H1 (cell line): ENCODE results near the gene TNP1. TPM values are rescaled to one million over a fixed set of nuclear protein-coding genes. Genes with fewer than 3 reads are reported as not detected.

Experiments
- CTCF ChIA-PET: fragments of 300-600 bp; sonication (Branson Sonifier 250); formaldehyde crosslinking; loops from one replicate; lab custom pipeline; 2021; ENCODE audit not compliant: partially characterized antibody; lab: Charles Lee
- POLR2A ChIA-PET: fragments of 300-600 bp; sonication (Branson Sonifier 250); formaldehyde crosslinking; loops from one replicate; lab custom pipeline; 2021; ENCODE audit warnings: inconsistent platforms; ENCODE audit not compliant: partially characterized antibody; lab: Charles Lee
- DNase-seq, 2 experiments: peaks; one replicate each; pipeline versions ENCODE4 v3.0.0 to v3.0.0-alpha.2; 2010 to 2022; ENCODE audit warnings: low spot score in 2 of 2, low read depth in 1 of 2, mixed read lengths in 1 of 2
- FAIRE-seq: peaks from 2 replicates; lab custom pipeline; 2011; peaks lifted over from hg19 to GRCh38; lab: Jason Lieb, UNC
- H2AFZ ChIP-seq: 2 replicates; pipeline ENCODE4 v1.8.1; 2012; ENCODE audit warnings: low read length, inconsistent platforms
- H2AK5ac ChIP-seq: 2 replicates; pipeline ENCODE4 v1.6.1; 2013; ENCODE audit warnings: low read depth, low read length
- H2BK120ac ChIP-seq: replicated peaks from 2 replicates; pipeline ENCODE3; 2013; ENCODE audit warnings: low read depth, low read length, inconsistent platforms
- H2BK12ac ChIP-seq: 2 replicates; pipeline ENCODE4 v1.6.1; 2013; ENCODE audit warnings: low read depth, low read length
- H2BK15ac ChIP-seq: 2 replicates; pipeline ENCODE4 v1.6.1; 2013; ENCODE audit warnings: low read length
- H2BK20ac ChIP-seq: 2 replicates; pipeline ENCODE4 v1.6.1; 2013; ENCODE audit warnings: low read length
- H2BK5ac ChIP-seq: 2 replicates; pipeline ENCODE4 v1.6.1; 2013; ENCODE audit warnings: low read depth, low read length
- H3K14ac ChIP-seq: 2 replicates; pipeline ENCODE4 v1.6.1; 2013; ENCODE audit warnings: inconsistent platforms; ENCODE audit not compliant: insufficient read length
- H3K18ac ChIP-seq: 2 replicates; pipeline ENCODE4 v1.6.1; 2013; ENCODE audit warnings: low read length; ENCODE audit errors: extremely low read depth
- H3K23ac ChIP-seq: 2 replicates; pipeline ENCODE4 v1.6.1; 2013; ENCODE audit warnings: inconsistent platforms; ENCODE audit not compliant: insufficient read length
- H3K23me2 ChIP-seq: 2 replicates; pipeline ENCODE4 v1.6.1; 2013; ENCODE audit warnings: low read depth, low read length
- H3K27ac ChIP-seq: 2 replicates; pipeline ENCODE4 v1.6.1; 2011; ENCODE audit warnings: low read depth, low read length, inconsistent platforms
- H3K27me3 ChIP-seq, 4 experiments: replicated peaks in 1 of 4; 1 replicate in 1 of 4; 2 replicates in 3 of 4; pipeline versions ENCODE4 v1.6.1 to v1.8.1; 2011 to 2013; ENCODE audit warnings: low read length in 3 of 4, mild to moderate bottlenecking in 3 of 4, inconsistent platforms in 2 of 4, mixed read lengths in 2 of 4, moderate library complexity in 1 of 4; ENCODE audit not compliant: control insufficient read depth in 3 of 4, insufficient read depth in 3 of 4; ENCODE audit errors: extremely low read depth in 1 of 4
- H3K36me3 ChIP-seq, 4 experiments: 2 replicates each; pipeline versions ENCODE4 v1.6.1 to v1.8.1; 2011 to 2013; ENCODE audit warnings: mild to moderate bottlenecking in 4 of 4, low read length in 3 of 4, moderate library complexity in 2 of 4, control low read depth in 1 of 4, inconsistent platforms in 1 of 4; ENCODE audit not compliant: insufficient read depth in 4 of 4, control insufficient read depth in 2 of 4
- H3K4ac ChIP-seq: replicated peaks from 2 replicates; pipeline ENCODE3; 2013; ENCODE audit warnings: low read length, low read depth, mixed read lengths, inconsistent platforms; ENCODE audit not compliant: insufficient read length
- H3K4me1 ChIP-seq, 4 experiments: replicated peaks in 1 of 4; 1 replicate in 1 of 4; 2 replicates in 3 of 4; pipeline versions ENCODE4 v1.6.1 to v1.8.1; 2011 to 2013; ENCODE audit warnings: low read length in 3 of 4, inconsistent platforms in 2 of 4, mixed read lengths in 1 of 4; ENCODE audit not compliant: insufficient read depth in 4 of 4, control insufficient read depth in 3 of 4
- H3K4me2 ChIP-seq, 2 experiments: 2 replicates each; pipeline versions ENCODE4 v1.6.1 to v1.8.1; 2011 to 2013; ENCODE audit warnings: low read depth in 2 of 2, low read length in 2 of 2, control low read depth in 1 of 2, inconsistent platforms in 1 of 2, mild to moderate bottlenecking in 1 of 2; ENCODE audit not compliant: insufficient read depth in 1 of 2
- H3K4me3 ChIP-seq, 4 experiments: fragments of 200-600, 300-600 bp in 1 of 4; sonication (generic), shearing (Covaris generic), sonication (Bioruptor Twin) in 1 of 4; 2 replicates each; pipeline versions ENCODE4 v1.5.1 to v1.8.1; 2011 to 2016; ENCODE audit warnings: low read length in 4 of 4, low read depth in 3 of 4, control low read depth in 2 of 4, inconsistent platforms in 2 of 4, mild to moderate bottlenecking in 2 of 4, mixed read lengths in 1 of 4, moderate library complexity in 1 of 4; ENCODE audit not compliant: insufficient read depth in 2 of 4; ENCODE audit errors: extremely low read depth in 1 of 4
- H3K56ac ChIP-seq: replicated peaks from 2 replicates; pipeline ENCODE3; 2013; ENCODE audit warnings: low read depth, mild to moderate bottlenecking, mixed read lengths, low read length, inconsistent platforms; ENCODE audit not compliant: insufficient read length
- H3K79me1 ChIP-seq: 2 replicates; pipeline ENCODE4 v1.6.1; 2013; ENCODE audit warnings: low read depth, low read length, control low read depth
- H3K79me2 ChIP-seq, 2 experiments: 2 replicates each; pipeline versions ENCODE4 v1.6.1 to v1.8.1; 2012 to 2013; ENCODE audit warnings: low read length in 2 of 2, mild to moderate bottlenecking in 2 of 2, inconsistent platforms in 1 of 2; ENCODE audit not compliant: insufficient read depth in 2 of 2, control insufficient read depth in 1 of 2
- H3K9ac ChIP-seq, 4 experiments: replicated peaks in 1 of 4; 1 replicate in 1 of 4; 2 replicates in 3 of 4; pipeline versions ENCODE4 v1.6.1 to v1.8.1; 2011 to 2013; ENCODE audit warnings: low read depth in 3 of 4, low read length in 3 of 4, control low read depth in 2 of 4, mild to moderate bottlenecking in 2 of 4, moderate library complexity in 2 of 4, inconsistent platforms in 1 of 4; ENCODE audit errors: extremely low read depth in 1 of 4
- H3K9me3 ChIP-seq, 2 experiments: 2 replicates each; pipeline versions ENCODE4 v1.6.1 to v1.8.1; 2012 to 2013; ENCODE audit warnings: mild to moderate bottlenecking in 2 of 2, moderate library complexity in 2 of 2, control low read depth in 1 of 2, inconsistent platforms in 1 of 2, low read depth in 1 of 2, low read length in 1 of 2, mixed read lengths in 1 of 2; ENCODE audit not compliant: insufficient read depth in 2 of 2
- H4K20me1 ChIP-seq, 2 experiments: replicated peaks in 1 of 2; 2 replicates each; pipeline versions ENCODE3 to v1.8.1; 2011 to 2013; ENCODE audit warnings: inconsistent platforms in 2 of 2, low read length in 2 of 2, mild to moderate bottlenecking in 1 of 2; ENCODE audit not compliant: insufficient read depth in 2 of 2, control insufficient read depth in 1 of 2
- H4K5ac ChIP-seq: 2 replicates; pipeline ENCODE4 v1.6.1; 2013; ENCODE audit warnings: low read length, low read depth, mixed read lengths, inconsistent platforms; ENCODE audit not compliant: insufficient read length
- H4K8ac ChIP-seq: 2 replicates; pipeline ENCODE4 v1.8.0; 2013; ENCODE audit warnings: mild to moderate bottlenecking, moderate library complexity, low read length, inconsistent platforms; ENCODE audit not compliant: insufficient read depth; ENCODE audit errors: extremely low read depth
- H4K91ac ChIP-seq: replicated peaks from 2 replicates; pipeline ENCODE3; 2013; ENCODE audit warnings: low read length, mixed read lengths, inconsistent platforms; ENCODE audit not compliant: insufficient read length
- ASH2L ChIP-seq: fragments of 200-600, 300-600 bp; sonication (generic); IDR thresholded peaks from one replicate; pipeline ENCODE4 v1.7.1; 2017; ENCODE audit warnings: low read length
- CBX5 ChIP-seq: fragments of 300-800, 300-1000 bp; sonication (generic); IDR thresholded peaks from 2 replicates; pipeline ENCODE4 v1.7.1; 2016; ENCODE audit warnings: antibody characterized with exemption, low read length, low read depth
- CBX8 ChIP-seq: fragments of 300-800, 300-1000 bp; sonication (generic); IDR thresholded peaks from 2 replicates; pipeline ENCODE4 v1.7.1; 2016; ENCODE audit warnings: low read depth, low read length, borderline replicate concordance
- CEBPB ChIP-seq: IDR thresholded peaks from 2 replicates; pipeline ENCODE4 v1.6.1; 2012; ENCODE audit warnings: low read depth, low read length
- CTBP2 ChIP-seq: IDR thresholded peaks from 2 replicates; pipeline ENCODE4 v1.7.0; 2011; ENCODE audit warnings: borderline replicate concordance, mild to moderate bottlenecking, moderate library complexity, mixed read lengths, low read length; ENCODE audit not compliant: insufficient read depth, insufficient read length
- GABPA ChIP-seq: IDR thresholded peaks from 2 replicates; pipeline ENCODE4 v1.6.1; 2011; ENCODE audit warnings: mild to moderate bottlenecking, low read length, moderate library complexity, borderline replicate concordance; ENCODE audit not compliant: insufficient read depth
- HDAC2 ChIP-seq, 2 experiments: fragments of 300-600 bp in 1 of 2; sonication (generic) in 1 of 2; IDR thresholded peaks; 2 replicates each; pipeline ENCODE4 v1.6.1; 2011 to 2012; ENCODE audit warnings: low read depth in 2 of 2, low read length in 2 of 2, mild to moderate bottlenecking in 2 of 2, moderate library complexity in 2 of 2, borderline replicate concordance in 1 of 2, inconsistent platforms in 1 of 2
- JUN ChIP-seq: IDR thresholded peaks from 2 replicates; pipeline ENCODE4 v1.6.1; 2011; ENCODE audit warnings: low read depth, mild to moderate bottlenecking, improper control_type of control experiment, low read length
- JUND ChIP-seq: IDR thresholded peaks from 2 replicates; pipeline ENCODE4 v1.6.1; 2011; ENCODE audit warnings: mild to moderate bottlenecking, improper control_type of control experiment, low read length
- POLR2AphosphoS5 ChIP-seq: IDR thresholded peaks from 2 replicates; pipeline ENCODE4 v1.6.1; 2011; ENCODE audit warnings: low read depth, low read length
- RXRA ChIP-seq: IDR thresholded peaks from 2 replicates; pipeline ENCODE4 v1.6.1; 2011; ENCODE audit warnings: low read depth, mild to moderate bottlenecking, low read length, moderate library complexity; ENCODE audit not compliant: insufficient read depth
- TAF7 ChIP-seq: optimal IDR thresholded peaks from 2 replicates; pipeline ENCODE3; 2011; ENCODE audit warnings: low read depth, mild to moderate bottlenecking, inconsistent platforms, low read length, moderate library complexity, borderline replicate concordance
- USF2 ChIP-seq: IDR thresholded peaks from 2 replicates; pipeline ENCODE4 v1.6.1; 2011; ENCODE audit warnings: low read length, improper control_type of control experiment
- WGBS, 2 experiments: shearing (Covaris generic) in 1 of 2; methylation state at CpG; one replicate each; pipeline versions ENCODE4 v1.1.6 to v1.1.7; 2013 to 2015; ENCODE audit warnings: low lambda C conversion rate in 2 of 2, mixed read lengths in 2 of 2, inconsistent platforms in 1 of 2, low coverage in 1 of 2, missing lambda C conversion rate in 1 of 2; ENCODE audit not compliant: insufficient replicate concordance in 2 of 2, insufficient coverage in 1 of 2, insufficient read length in 1 of 2; ENCODE audit errors: extremely low coverage in 1 of 2, missing lambda C conversion rate in 1 of 2; 5-methylcytosine and 5-hydroxymethylcytosine counted together
- polyA plus RNA-seq, 7 experiments: library from polyadenylated mRNA; depleted of rRNA in 3 of 7; stranded (reverse) in 5 of 7; unstranded in 2 of 7; fragments of >200 nt in 5 of 7; fragments of 200-250 nt in 2 of 7; gene quantifications; 1 replicate in 5 of 7; 2 replicates in 1 of 7; 4 replicates in 1 of 7; pipeline versions ENCODE4 v1.2.1 to v1.2.3, GENCODE V29; 2011 to 2013; ENCODE audit warnings: missing spikeins in 2 of 7, mixed read lengths in 2 of 7
- total RNA-seq: library from RNA; stranded (reverse); fragmentation: NEBNext Ultra II Directional; extraction: Animal tissue kit (Norgen Biotek cat#: 25700); gene quantifications from 2 replicates; pipeline ENCODE4 v1.2.1, GENCODE V29; 2021

Gene TNP1
- total and polyA plus RNA-seq, 2 of the 8 experiments (the other 6 are each of a cell fraction or from before 2014, with no cell fraction given): not detected

DNA sequence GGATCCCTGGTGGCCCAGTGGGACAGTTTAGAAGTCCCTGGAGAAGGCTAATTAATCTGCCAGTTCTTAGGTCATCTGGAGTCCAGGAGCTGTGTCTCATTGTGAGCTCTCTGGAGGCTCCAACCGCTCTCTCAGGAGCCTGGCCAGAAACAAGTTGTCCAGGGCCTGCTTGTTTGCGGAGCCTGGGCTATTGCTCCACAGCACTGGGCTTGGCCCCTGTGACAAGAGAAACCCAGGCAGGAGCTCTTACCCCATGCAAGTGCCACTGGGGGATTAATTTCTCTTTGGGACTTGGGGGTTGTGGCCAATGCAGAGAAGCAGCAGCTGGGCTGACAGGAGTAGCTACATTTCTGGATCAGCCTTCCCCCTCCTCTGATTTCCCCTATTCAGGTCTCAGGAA is 24.5 kb upstream of the TNP1 start:
- DNase-seq (no peak), FAIRE-seq (no peak)
- no peaks in the 10 kb centered on the region for H3K79me1 ChIP-seq
- TF ChIP-seq HDAC2 (IDR thresholded peaks at IDR 0.05; ENCODE audit: borderline replicate concordance in 1 of 2, low read depth in 2 of 2, low read length in 2 of 2) (no peak), ASH2L (no peak), CTBP2 (no peak), JUND (no peak), GABPA (no peak), POLR2AphosphoS5 (no peak), CBX8 (no peak), USF2 (no peak), RXRA (no peak), TAF7 (no peak), CBX5 (no peak), CEBPB (no peak), JUN (no peak)
- no peak overlapping the region for H3K4ac ChIP-seq
- no peaks in the 10 kb centered on the region for H3K27me3 ChIP-seq
- no peak overlapping the region for H2BK15ac ChIP-seq
- H3K79me2 ChIP-seq: no peaks in the 10 kb centered on the region
- H2AFZ ChIP-seq: no peak overlapping the region
- no peak overlapping the region for H3K27ac ChIP-seq
- H4K20me1 ChIP-seq: no peaks in the 10 kb centered on the region
- H3K9me3 ChIP-seq: peaks cover 0 to 6% of the 10 kb centered on the region in 2 experiments; a peak in 1 of 4 replicates
- no peak overlapping the region for H3K4me2 ChIP-seq
- H3K23me2 ChIP-seq: no peaks in the 10 kb centered on the region
- H2BK5ac ChIP-seq: no peak overlapping the region
- H4K91ac ChIP-seq: no peak overlapping the region
- no peak overlapping the region for H3K4me3 ChIP-seq
- ChIA-PET POLR2A (no interaction called here), CTCF (interaction anchor here (1.2 to 1.4 kb wide), 2 partner anchors 17 to 282 kb away, joined by 3 to 6 read pairs; no protein-coding TSS in a partner anchor)
- H2AK5ac ChIP-seq: no peak overlapping the region
- H3K9ac ChIP-seq: no peak overlapping the region
- no peak overlapping the region for H3K56ac ChIP-seq
- no peak overlapping the region for H2BK20ac ChIP-seq
- H4K8ac ChIP-seq: no peak overlapping the region
- no peak overlapping the region for H3K14ac ChIP-seq
- H3K18ac ChIP-seq: no peak overlapping the region
- peaks cover 0 to 3% (median 0%) of the 10 kb centered on the region in 4 experiments; a peak in 1 of 7 replicates for H3K4me1 ChIP-seq
- no peak overlapping the region for H2BK12ac ChIP-seq
- 89% methylated on average over 2 of the region's 2 CpGs; no CpG with 5 or more reads in 1 of the 2 experiments for WGBS, 2 experiments
- H2BK120ac ChIP-seq: no peak overlapping the region
- no peaks in the 10 kb centered on the region for H3K36me3 ChIP-seq
- H3K23ac ChIP-seq: no peak overlapping the region
- no peak overlapping the region for H4K5ac ChIP-seq
